IPS-11a (cell line): ENCODE measurements around the gene OR4M1.
"Not testable (repeated sequence)": the region's sequence is repeated elsewhere in the genome, so short reads cannot be mapped to it uniquely, and the experiment has no call there.

ENCODE experiments used
- H3K4me3 ChIP-seq: one replicate; pipeline ENCODE4 v1.5.1; 2013; ENCODE audit warnings: low read depth, low read length, control low read depth

OR4M1 gene

GRCh38 chr14:19773204-19773603, at the start of gene OR4M1:
Gene OR4M1, plus strand, starts transcription at chr14:19773504. Its CDS starts 6,819 bp downstream, at chr14:19780323.
- not testable (repeated sequence) for H3K4me3 ChIP-seq

GRCh38 chr14:19729359-19729758, 43.9 kb upstream of the OR4M1 start:
- H3K4me3 ChIP-seq, result no peak overlapping the region

GRCh38 chr14:19729763-19730162, 43.5 kb upstream of the OR4M1 start:
- no peak overlapping the region for H3K4me3 ChIP-seq

- H3K4me3 ChIP-seq, result not testable (repeated sequence)
Measured at GRCh38 chr14:19733893-19734292, 39.4 kb upstream of the OR4M1 start.

GRCh38 chr14:19743256-19743655, 30.0 kb upstream of the OR4M1 start, which contains the start of gene OR4Q3:
Gene OR4Q3, plus strand, starts transcription at chr14:19743571.
- H3K4me3 ChIP-seq, result no peak within 1 kb of the TSS

- not testable (repeated sequence) for H3K4me3 ChIP-seq
Measured at GRCh38 chr14:19752316-19752715, 21.0 kb upstream of the OR4M1 start.

DNA sequence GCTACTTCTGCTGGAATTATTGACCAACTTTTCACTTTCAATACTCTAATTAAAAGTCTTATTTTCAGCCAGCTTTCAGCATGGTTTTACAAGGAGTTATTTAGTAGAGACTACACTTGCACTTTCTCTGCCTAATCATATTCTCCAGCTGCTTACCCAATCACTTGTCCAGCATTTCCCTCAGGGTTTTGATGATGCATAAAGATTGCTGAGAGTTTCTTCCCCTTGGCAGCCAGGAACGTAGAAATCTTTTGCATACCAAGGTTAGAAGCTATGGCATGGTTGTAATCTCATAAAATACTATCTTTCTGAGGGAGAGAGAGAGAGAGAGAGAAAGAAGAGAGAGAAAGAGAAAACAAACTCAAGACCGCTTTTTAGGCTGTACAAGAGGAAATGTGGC, 19.1 kb upstream of the OR4M1 start:
- no peak overlapping the region for H3K4me3 ChIP-seq

GRCh38 chr14:19771491-19771890, 1.8 kb upstream of the OR4M1 start:
- H3K4me3 ChIP-seq, result not testable (repeated sequence)

DNA sequence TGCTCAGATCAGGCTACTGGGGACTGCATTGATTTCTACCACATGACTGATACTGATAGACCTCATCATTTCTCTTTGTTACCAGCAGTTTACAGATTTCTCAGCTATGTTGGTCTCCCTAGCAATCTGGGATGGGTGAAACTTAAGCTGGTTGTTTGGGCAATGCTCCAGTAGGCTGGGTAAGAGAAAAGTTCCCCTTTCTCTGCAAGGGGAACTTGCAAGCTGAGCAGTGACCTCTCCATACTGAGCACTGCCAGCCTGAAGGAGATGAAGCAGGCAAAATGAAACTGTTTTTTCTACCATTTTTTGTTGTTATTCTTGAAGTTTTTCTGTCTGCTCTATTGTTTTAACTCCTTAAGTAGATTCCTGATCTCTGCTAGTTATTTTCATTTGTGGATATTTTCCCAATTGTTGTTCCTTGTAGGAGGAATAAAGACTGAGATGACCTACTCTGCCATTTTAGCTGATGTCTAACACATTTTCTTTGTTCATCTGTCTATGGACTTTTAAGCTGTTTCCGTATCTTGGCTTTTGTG, 1.3 kb upstream of the OR4M1 start:
- H3K4me3 ChIP-seq, result no peak overlapping the region

DNA sequence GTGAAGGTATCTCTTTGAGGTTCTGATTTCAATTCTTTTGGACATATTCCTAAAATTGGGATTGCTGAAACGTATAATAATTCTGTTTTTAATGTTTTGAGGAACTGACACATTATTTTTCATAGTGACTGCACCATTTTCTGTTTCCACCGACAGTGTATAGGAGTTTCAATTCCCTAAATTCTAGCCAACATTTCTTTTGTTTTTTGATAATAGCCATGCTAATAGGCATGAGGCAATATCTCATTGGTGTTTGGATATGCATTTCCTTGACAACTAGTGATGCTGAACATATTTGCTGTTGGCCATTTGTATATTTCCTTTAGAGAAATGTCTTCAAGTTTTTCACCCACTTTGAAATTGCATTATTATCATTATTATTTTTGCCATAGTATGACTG, 850 bp upstream of the OR4M1 start:
- not testable (repeated sequence) for H3K4me3 ChIP-seq

GRCh38 chr14:19775587-19775986, 2.3 kb downstream of the OR4M1 start:
- no peak overlapping the region for H3K4me3 ChIP-seq

DNA sequence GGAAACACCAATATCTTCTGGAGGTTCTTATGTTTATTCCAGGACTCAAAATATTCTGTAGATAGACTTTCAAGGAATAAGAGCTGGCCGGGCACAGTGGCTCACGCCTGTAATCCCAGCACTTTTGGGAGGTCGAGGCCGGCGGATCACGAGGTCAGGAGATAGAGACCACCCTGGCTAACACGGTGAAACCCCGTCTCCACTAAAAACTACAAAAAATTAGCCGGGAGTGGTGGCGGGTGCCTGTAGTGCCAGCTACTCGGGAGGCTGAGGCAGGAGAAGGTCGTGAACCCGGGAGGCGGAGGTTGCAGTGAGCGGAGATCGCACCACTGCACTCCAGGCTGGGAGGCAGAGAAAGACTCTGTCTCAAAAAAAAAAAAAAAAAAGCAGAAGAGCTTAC, 12.5 kb downstream of the OR4M1 start:
- not testable (repeated sequence) for H3K4me3 ChIP-seq

DNA sequence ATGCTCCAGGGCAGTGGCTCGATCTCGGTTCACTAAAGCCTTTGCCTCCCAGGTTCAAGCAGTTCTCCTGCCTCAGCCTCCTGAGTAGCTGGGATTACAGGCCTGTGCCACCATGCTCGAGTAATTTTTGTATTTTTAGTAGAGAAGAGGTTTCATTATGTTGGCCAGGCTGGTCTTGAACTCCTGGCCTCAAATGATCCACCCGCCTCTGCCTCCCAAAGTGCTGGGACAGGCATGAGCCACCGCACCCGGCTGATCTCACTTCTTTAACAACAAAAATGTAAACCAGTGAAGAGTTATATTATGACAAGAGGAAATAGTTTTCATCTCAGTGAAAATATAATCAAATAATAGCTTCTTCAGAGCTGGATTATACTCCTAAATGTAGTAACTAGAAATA, 14.0 kb downstream of the OR4M1 start:
- H3K4me3 ChIP-seq, result not testable (repeated sequence)

- not testable (repeated sequence) for H3K4me3 ChIP-seq
Measured at GRCh38 chr14:19788150-19788549, 14.8 kb downstream of the OR4M1 start.

GRCh38 chr14:19796520-19797108, 23.3 kb downstream of the OR4M1 start:
- H3K4me3 ChIP-seq, result not testable (repeated sequence)

GRCh38 chr14:19799880-19800279, 26.6 kb downstream of the OR4M1 start:
- H3K4me3 ChIP-seq, result no peak overlapping the region

DNA sequence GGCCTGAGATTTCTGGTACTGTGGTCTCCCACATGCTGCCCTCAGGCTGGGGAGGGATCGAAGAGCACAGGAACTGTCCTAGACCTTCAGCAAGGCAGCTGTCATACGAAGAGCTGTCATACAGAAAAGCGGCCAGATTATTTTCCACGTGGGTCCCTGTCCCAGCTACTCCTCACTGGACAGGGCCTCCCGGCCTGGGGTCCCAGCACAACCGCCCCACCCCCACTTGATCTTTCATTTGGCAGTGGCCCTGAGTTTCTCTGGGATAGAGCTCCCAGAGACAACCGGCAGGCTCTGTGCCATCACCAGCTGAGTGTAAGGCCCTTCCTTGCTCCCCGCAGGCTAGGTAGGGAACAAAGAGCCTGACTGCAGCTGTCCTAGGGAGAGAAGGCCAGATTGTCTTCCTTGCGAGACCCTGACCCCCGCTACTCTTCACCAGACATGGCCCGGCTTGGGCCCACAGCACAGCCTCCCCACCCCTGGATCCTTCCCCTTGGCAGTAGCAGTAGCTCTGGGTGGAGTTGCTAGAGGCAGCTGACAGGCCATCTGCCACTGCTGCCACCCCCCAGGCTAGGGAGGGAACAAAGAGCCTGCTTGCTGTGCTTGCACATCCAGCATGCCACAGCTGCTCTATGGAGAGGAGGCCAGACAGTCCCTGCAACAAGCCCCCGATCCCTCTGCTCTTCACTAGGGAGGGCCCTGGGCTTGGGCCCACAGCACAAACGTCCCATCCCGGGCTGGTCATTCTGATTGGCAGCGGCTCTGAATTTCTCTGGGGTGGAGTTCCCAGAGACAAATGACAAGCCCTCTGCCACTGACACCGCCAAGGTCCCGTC, 27.2 kb downstream of the OR4M1 start:
- no peak overlapping the region for H3K4me3 ChIP-seq

GRCh38 chr14:19801118-19801464, 27.8 kb downstream of the OR4M1 start:
- no peak overlapping the region for H3K4me3 ChIP-seq

DNA sequence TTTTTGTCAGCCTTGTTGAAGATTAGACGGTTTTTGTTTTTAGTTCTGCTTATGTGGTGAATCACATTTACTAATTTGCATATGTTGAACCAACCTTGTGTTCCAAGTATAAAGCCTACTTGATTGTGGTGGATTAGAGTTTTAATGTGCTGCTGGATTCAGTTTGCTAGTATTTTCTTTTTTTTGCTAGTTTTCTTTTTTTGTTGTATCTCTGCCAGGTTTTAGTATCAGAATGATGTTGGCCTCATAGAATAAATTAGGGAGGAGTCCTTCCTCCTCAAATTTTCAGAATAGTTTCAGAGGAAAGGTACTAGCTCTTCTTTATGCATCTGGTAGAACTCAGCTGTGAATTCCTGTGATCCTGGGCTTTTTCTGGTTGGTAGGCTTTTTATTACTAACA, 30.2 kb downstream of the OR4M1 start, which contains the start of gene OR4N2:
Gene OR4N2 (plus strand): TSS at position 301 of the 400 bp plus-strand sequence. CDS start 23,679 bp downstream, outside the sequence.
- not testable (repeated sequence) for H3K4me3 ChIP-seq

DNA sequence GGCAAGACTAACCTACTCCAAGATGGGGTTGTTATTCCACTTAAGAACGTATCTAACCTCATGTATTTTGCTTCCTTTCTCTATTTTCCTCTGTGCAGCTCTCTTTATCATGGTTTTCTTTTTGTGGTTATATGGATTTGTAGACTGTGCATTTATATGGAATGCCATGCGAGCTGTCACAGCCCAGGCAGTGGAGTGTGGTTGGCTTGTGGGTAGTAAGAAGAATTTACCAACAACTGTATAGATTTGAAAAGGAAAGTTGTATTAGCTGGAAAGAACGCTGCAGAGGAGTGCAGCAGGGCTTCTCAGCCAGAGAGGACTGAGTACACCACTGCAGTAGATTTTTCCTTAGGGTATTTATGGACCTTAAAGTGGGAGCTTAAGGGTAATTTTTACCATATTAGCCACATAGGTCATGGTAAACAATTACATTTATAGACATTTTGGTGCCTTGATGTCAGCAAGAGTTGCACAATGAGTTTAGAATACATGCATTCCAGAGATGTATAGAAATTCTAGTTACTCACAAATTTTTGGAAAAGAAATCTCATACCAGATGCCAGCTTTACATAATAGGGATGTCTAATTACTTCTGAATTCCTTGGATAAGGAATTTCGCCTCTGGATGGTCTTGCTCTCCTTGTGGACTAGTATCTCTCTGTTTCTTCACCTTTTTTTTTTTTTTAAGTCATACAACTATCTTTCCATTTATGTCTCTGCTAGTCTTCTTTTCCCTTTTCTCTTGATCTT, 40.0 kb downstream of the OR4M1 start:
- H3K4me3 ChIP-seq, result not testable (repeated sequence)

DNA sequence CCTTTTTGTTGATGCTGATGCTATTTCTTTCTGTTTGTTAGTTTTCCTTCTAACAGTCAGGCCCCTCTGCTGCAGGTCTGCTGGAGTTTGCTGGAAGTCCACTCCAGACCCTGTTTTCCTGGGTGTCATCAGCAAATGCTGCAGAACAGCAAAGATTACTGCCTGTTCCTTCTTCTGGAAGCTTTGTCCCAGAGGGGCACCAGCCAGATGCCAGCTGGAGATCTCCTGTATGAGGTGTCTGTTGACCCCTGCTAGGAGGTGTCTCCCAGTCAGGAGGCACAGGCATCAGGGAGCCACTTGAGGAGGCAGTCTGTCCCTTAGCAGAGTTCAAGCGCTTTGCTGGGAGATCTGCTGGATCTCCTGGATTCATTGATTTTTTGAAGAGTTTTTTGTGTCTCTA, 46.6 kb downstream of the OR4M1 start:
- H3K4me3 ChIP-seq, result not testable (repeated sequence)
